ENCODE results near the gene GJC2. TPM values are rescaled to one million over a fixed set of nuclear protein-coding genes. Genes with fewer than 3 reads are reported as not detected.

The GJC2 gene
- total and polyA plus RNA-seq, 10 of the 15 experiments (the other 5 are each of a cell fraction or from before 2014, with no cell fraction given): 0.04 to 0.44 (median 0.07) TPM; not detected in 4

DNA sequence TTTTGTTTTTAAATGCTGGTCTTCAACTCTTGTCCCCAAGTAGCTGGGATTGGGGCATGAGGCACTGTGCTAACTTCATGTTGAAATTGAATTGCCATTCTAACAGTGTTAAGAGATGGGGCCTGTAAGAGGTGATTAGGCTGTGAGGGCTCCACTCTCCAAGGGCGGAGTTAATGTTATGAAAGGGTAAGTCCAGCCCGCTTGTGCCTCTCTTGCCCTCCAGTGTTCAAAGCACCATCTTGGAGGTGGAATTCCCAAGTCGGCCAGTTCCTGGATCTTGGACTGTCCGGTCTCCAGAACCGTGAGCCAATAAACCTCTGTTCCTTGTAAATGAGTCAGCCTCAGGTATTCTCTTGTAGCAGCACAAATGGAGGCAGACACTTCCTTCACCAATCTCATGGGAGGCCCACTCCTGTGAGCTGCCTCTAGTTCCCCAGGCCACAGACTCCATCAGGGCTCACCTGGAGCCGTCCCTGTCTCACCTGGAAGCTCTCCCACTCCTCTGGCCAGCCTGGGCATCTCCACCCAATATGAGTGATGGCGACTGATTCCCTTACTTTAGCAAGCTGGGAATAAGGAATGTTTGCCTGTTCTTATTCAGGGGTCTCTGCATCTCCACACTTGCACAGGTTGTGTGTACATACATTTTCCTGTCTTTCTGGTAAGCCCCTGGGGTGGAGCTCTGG, 31.4 kb downstream of the GJC2 start:
- ChIA-PET CTCF (interaction anchor here (1.9 kb wide), 1 partner anchor 13 kb away, joined by 7 read pairs; no protein-coding TSS in a partner anchor), RAD21 (ENCODE audit: unreplicated experiment) (no interaction called here), SMC1A (ENCODE audit: uncharacterized antibody, unreplicated experiment) (no interaction called here), POLR2A (no interaction called here)
- intact Hi-C loops (cut with micrococcal nuclease; ENCODE audit: unreplicated experiment): no loop called here
- Histone ChIP-seq H3K36me3 (ENCODE audit: control insufficient read depth in 2 of 2, insufficient read depth in 2 of 2, low read length in 1 of 2) (no peaks in the 10 kb centered on the region), H3K4me1 (ENCODE audit: control insufficient read depth, insufficient read depth, low read length) (no peaks in the 10 kb centered on the region), H3K79me2 (ENCODE audit: control insufficient read depth, insufficient read depth, low read length) (no peaks in the 10 kb centered on the region), H3K4me3 (no peak overlapping the region), H2AFZ (ENCODE audit: control insufficient read depth, low read depth, low read length) (no peak overlapping the region), H3K27ac (ENCODE audit: control insufficient read depth, insufficient read depth) (no peak overlapping the region), H3K9me3 (replicated peaks; ENCODE audit: control insufficient read depth, insufficient read depth, low read length) (no peaks in the 10 kb centered on the region), H3K27me3 (replicated peaks in 1 of 2; ENCODE audit: control insufficient read depth in 2 of 2, insufficient read depth in 2 of 2, low read length in 1 of 2) (no peaks in the 10 kb centered on the region), H3K9ac (ENCODE audit: control insufficient read depth, insufficient read depth, low read length) (no peak overlapping the region), H4K20me1 (ENCODE audit: control insufficient read depth, insufficient read depth) (no peaks in the 10 kb centered on the region), H3K4me2 (ENCODE audit: control insufficient read depth, insufficient read depth) (no peak overlapping the region)
- no peak for DNase-seq (ENCODE audit: low read depth, low spot score)
- no peak for FAIRE-seq
- BruUV-seq (replicated peaks): no TSS peak
- WGBS (ENCODE audit: insufficient coverage, insufficient replicate concordance, low lambda C conversion rate, missing lambda C conversion rate): 83% methylated on average over 7 of the region's 7 CpGs
- in situ Hi-C loops (cut with MboI): no loop called here
- TF ChIP-seq MXI1 (IDR thresholded peaks at IDR 0.05; ENCODE audit: low read depth, low read length): no peak
- TF ChIP-seq, protein P1, sequence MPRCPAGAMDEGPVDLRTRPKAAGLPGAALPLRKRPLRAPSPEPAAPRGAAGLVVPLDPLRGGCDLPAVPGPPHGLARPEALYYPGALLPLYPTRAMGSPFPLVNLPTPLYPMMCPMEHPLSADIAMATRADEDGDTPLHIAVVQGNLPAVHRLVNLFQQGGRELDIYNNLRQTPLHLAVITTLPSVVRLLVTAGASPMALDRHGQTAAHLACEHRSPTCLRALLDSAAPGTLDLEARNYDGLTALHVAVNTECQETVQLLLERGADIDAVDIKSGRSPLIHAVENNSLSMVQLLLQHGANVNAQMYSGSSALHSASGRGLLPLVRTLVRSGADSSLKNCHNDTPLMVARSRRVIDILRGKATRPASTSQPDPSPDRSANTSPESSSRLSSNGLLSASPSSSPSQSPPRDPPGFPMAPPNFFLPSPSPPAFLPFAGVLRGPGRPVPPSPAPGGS (IDR thresholded peaks at IDR 0.05; ENCODE audit: borderline replicate concordance, insufficient read depth, low read depth, low read length, poor library complexity, severe bottlenecking): peak; percentile 28
- ATAC-seq: no peak

DNA sequence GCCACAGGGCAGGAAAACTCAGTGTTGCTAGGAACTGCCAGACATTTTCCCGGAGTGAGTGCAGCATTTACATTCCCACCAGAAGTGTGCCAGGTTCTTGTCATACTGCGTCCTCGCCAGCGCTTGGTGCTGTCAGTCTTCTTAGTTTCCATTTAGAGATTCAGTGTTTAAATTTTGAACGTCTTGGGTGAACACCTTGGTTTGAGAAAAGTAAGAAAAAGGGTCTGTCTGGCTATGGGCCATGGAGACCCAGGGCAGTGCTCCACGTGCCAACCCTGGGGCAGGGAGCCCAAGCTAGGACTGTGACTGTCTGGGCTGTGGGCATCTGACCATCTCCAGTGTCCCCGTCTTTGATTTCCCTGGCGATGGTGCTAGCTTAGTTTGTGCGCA, 31.9 kb downstream of the GJC2 start:
- BruUV-seq (replicated peaks): no TSS peak
- ChIA-PET CTCF (no interaction called here), RAD21 (ENCODE audit: unreplicated experiment) (no interaction called here), SMC1A (ENCODE audit: uncharacterized antibody, unreplicated experiment) (no interaction called here), POLR2A (no interaction called here)
- no peak overlapping the region for H3K4me2 ChIP-seq (ENCODE audit: control insufficient read depth, insufficient read depth)
- H3K79me2 ChIP-seq (ENCODE audit: control insufficient read depth, insufficient read depth, low read length): no peaks in the 10 kb centered on the region
- in situ Hi-C loops (cut with MboI): no loop called here
- no peak for ATAC-seq
- DNase-seq (ENCODE audit: low read depth, low spot score): no peak
- no peak overlapping the region for H3K4me3 ChIP-seq
- H3K9me3 ChIP-seq (replicated peaks; ENCODE audit: control insufficient read depth, insufficient read depth, low read length): no peaks in the 10 kb centered on the region
- WGBS (ENCODE audit: insufficient coverage, insufficient replicate concordance, low lambda C conversion rate, missing lambda C conversion rate): 81% methylated on average over 9 of the region's 9 CpGs
- intact Hi-C loops (cut with micrococcal nuclease; ENCODE audit: unreplicated experiment): no loop called here
- no peak for FAIRE-seq
- H4K20me1 ChIP-seq (ENCODE audit: control insufficient read depth, insufficient read depth): no peaks in the 10 kb centered on the region
- H3K36me3 ChIP-seq (ENCODE audit: control insufficient read depth in 2 of 2, insufficient read depth in 2 of 2, low read length in 1 of 2): no peaks in the 10 kb centered on the region
- H3K4me1 ChIP-seq (ENCODE audit: control insufficient read depth, insufficient read depth, low read length): no peaks in the 10 kb centered on the region
- no peaks in the 10 kb centered on the region for H3K27me3 ChIP-seq (replicated peaks in 1 of 2; ENCODE audit: control insufficient read depth in 2 of 2, insufficient read depth in 2 of 2, low read length in 1 of 2)
- H3K27ac ChIP-seq (ENCODE audit: control insufficient read depth, insufficient read depth): no peak overlapping the region
- H3K9ac ChIP-seq (ENCODE audit: control insufficient read depth, insufficient read depth, low read length): no peak overlapping the region
- H2AFZ ChIP-seq (ENCODE audit: control insufficient read depth, low read depth, low read length): no peak overlapping the region
- TF ChIP-seq RBBP5 (conservative IDR thresholded peaks at IDR 0.05) (no peak), ZBED1 (IDR thresholded peaks at IDR 0.05; ENCODE audit: borderline replicate concordance) (no peak)
- TF ChIP-seq, protein P2, sequence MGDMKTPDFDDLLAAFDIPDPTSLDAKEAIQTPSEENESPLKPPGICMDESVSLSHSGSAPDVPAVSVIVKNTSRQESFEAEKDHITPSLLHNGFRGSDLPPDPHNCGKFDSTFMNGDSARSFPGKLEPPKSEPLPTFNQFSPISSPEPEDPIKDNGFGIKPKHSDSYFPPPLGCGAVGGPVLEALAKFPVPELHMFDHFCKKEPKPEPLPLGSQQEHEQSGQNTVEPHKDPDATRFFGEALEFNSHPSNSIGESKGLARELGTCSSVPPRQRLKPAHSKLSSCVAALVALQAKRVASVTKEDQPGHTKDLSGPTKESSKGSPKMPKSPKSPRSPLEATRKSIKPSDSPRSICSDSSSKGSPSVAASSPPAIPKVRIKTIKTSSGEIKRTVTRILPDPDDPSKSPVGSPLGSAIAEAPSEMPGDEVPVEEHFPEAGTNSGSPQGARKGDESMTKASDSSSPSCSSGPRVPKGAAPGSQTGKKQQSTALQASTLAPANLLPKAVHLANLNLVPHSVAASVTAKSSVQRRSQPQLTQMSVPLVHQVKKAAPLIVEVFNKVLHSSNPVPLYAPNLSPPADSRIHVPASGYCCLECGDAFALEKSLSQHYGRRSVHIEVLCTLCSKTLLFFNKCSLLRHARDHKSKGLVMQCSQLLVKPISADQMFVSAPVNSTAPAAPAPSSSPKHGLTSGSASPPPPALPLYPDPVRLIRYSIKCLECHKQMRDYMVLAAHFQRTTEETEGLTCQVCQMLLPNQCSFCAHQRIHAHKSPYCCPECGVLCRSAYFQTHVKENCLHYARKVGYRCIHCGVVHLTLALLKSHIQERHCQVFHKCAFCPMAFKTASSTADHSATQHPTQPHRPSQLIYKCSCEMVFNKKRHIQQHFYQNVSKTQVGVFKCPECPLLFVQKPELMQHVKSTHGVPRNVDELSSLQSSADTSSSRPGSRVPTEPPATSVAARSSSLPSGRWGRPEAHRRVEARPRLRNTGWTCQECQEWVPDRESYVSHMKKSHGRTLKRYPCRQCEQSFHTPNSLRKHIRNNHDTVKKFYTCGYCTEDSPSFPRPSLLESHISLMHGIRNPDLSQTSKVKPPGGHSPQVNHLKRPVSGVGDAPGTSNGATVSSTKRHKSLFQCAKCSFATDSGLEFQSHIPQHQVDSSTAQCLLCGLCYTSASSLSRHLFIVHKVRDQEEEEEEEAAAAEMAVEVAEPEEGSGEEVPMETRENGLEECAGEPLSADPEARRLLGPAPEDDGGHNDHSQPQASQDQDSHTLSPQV (IDR thresholded peaks at IDR 0.05): no peak
- TF ChIP-seq, protein P3, sequence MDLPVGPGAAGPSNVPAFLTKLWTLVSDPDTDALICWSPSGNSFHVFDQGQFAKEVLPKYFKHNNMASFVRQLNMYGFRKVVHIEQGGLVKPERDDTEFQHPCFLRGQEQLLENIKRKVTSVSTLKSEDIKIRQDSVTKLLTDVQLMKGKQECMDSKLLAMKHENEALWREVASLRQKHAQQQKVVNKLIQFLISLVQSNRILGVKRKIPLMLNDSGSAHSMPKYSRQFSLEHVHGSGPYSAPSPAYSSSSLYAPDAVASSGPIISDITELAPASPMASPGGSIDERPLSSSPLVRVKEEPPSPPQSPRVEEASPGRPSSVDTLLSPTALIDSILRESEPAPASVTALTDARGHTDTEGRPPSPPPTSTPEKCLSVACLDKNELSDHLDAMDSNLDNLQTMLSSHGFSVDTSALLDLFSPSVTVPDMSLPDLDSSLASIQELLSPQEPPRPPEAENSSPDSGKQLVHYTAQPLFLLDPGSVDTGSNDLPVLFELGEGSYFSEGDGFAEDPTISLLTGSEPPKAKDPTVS (IDR thresholded peaks at IDR 0.05; ENCODE audit: low read depth, low read length): no peak
